KMS-11 (cell line): ENCODE measurements around the gene EPHB1.

Source experiments
- H2AFZ ChIP-seq: fragments of 200-600 bp; sonication (generic); 2 replicates; pipeline ENCODE4 v1.6.1; 2016; ENCODE audit warnings: antibody characterized with exemption, mixed run types, low read depth
- H3K27ac ChIP-seq: fragments of 200-600 bp; sonication (generic); 2 replicates; pipeline ENCODE4 v1.6.1; 2016; ENCODE audit warnings: mild to moderate bottlenecking, mixed run types
- H3K27me3 ChIP-seq: fragments of 200-600 bp; sonication (generic); 2 replicates; pipeline ENCODE4 v1.6.1; 2017; ENCODE audit warnings: mild to moderate bottlenecking, low read depth, mixed run types, moderate library complexity; ENCODE audit not compliant: insufficient read depth
- H3K36me3 ChIP-seq: fragments of 200-600 bp; sonication (generic); 2 replicates; pipeline ENCODE4 v1.6.1; 2017; ENCODE audit warnings: mild to moderate bottlenecking, mixed run types; ENCODE audit not compliant: insufficient read depth
- H3K4me1 ChIP-seq: fragments of 200-600 bp; sonication (generic); 2 replicates; pipeline ENCODE4 v1.6.1; 2016; ENCODE audit warnings: mild to moderate bottlenecking, low read depth, mixed run types; ENCODE audit not compliant: poor library complexity, severe bottlenecking
- H3K4me2 ChIP-seq: fragments of 200-600 bp; sonication (generic); 2 replicates; pipeline ENCODE4 v1.7.0; 2016; ENCODE audit warnings: mild to moderate bottlenecking, mixed run types
- H3K4me3 ChIP-seq: fragments of 200-600 bp; sonication (generic); IDR thresholded peaks from 2 replicates; pipeline ENCODE4 v1.6.1; 2017; ENCODE audit warnings: low read depth, low read length, mixed read lengths; ENCODE audit not compliant: insufficient read depth
- H3K79me2 ChIP-seq: fragments of 200-600 bp; sonication (generic); 2 replicates; pipeline ENCODE4 v1.6.1; 2016; ENCODE audit warnings: low read depth, mixed run types; ENCODE audit not compliant: insufficient read depth
- H3K9ac ChIP-seq: fragments of 200-600 bp; sonication (generic); 2 replicates; pipeline ENCODE4 v1.6.1; 2016; ENCODE audit warnings: mild to moderate bottlenecking, mixed run types
- H4K20me1 ChIP-seq: fragments of 200-600 bp; sonication (generic); 2 replicates; pipeline ENCODE4 v1.6.1; 2016; ENCODE audit warnings: mild to moderate bottlenecking, mixed run types; ENCODE audit not compliant: insufficient read depth
- CTCF ChIP-seq: fragments of 200-600 bp; sonication (generic); conservative IDR thresholded peaks from 2 replicates; pipeline ENCODE4 v1.6.1; 2017; ENCODE audit warnings: low read depth, mild to moderate bottlenecking, antibody characterized with exemption, low read length, moderate library complexity, mixed read lengths

The EPHB1 gene

GRCh38 chr3:134804508-134805480 lies 9.7 kb downstream of the EPHB1 start:
- H3K9ac ChIP-seq, result no peak overlapping the region
- no peak overlapping the region for H2AFZ ChIP-seq
- no peaks in the 10 kb centered on the region for H3K27me3 ChIP-seq
- H3K4me1 ChIP-seq, result peaks cover 11% of the 10 kb centered on the region
- H4K20me1 ChIP-seq, result no peaks in the 10 kb centered on the region
- no peak for TF ChIP-seq CTCF
- H3K36me3 ChIP-seq, result no peaks in the 10 kb centered on the region
- H3K79me2 ChIP-seq, result no peaks in the 10 kb centered on the region
- no peak overlapping the region for H3K4me2 ChIP-seq
- no peak overlapping the region for H3K4me3 ChIP-seq
- no peak overlapping the region for H3K27ac ChIP-seq

- H3K4me3 ChIP-seq, result no peak overlapping the region
- H3K9ac ChIP-seq, result no peak overlapping the region
- H3K4me2 ChIP-seq, result no peak overlapping the region
- no peaks in the 10 kb centered on the region for H4K20me1 ChIP-seq
- H3K27ac ChIP-seq, result no peak overlapping the region
- H2AFZ ChIP-seq, result no peak overlapping the region
- no peak for TF ChIP-seq CTCF
- H3K36me3 ChIP-seq, result no peaks in the 10 kb centered on the region
- H3K27me3 ChIP-seq, result no peaks in the 10 kb centered on the region
- no peaks in the 10 kb centered on the region for H3K79me2 ChIP-seq
- H3K4me1 ChIP-seq, result peaks cover 11% of the 10 kb centered on the region
Observed at GRCh38 chr3:134807189-134807588, 12.1 kb downstream of the EPHB1 start.

DNA sequence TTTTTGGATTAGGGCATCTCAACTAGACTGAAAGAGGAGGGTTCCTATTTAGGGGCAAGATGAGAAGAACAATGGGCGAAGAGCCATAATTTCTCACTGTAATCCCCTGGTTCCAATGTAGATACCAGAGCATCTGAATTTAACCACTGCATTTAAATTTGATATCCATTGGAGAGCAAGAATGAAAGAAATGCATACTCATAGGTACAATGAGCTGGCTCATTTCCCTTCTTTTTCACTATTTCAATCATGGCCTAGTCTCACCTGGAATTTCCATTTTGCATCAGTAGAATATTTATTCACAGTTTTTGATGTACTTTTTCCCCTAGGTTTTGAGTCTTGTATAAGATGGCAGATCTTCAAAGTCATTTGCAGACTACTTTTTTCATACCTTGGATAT lies 13.8 kb downstream of the EPHB1 start:
- no peak overlapping the region for H3K4me2 ChIP-seq
- no peak for TF ChIP-seq CTCF
- H3K79me2 ChIP-seq, result no peaks in the 10 kb centered on the region
- no peaks in the 10 kb centered on the region for H3K4me1 ChIP-seq
- no peak overlapping the region for H3K9ac ChIP-seq
- H4K20me1 ChIP-seq, result no peaks in the 10 kb centered on the region
- no peak overlapping the region for H3K27ac ChIP-seq
- H3K36me3 ChIP-seq, result no peaks in the 10 kb centered on the region
- H2AFZ ChIP-seq, result no peak overlapping the region
- H3K4me3 ChIP-seq, result no peak overlapping the region
- H3K27me3 ChIP-seq, result no peaks in the 10 kb centered on the region

GRCh38 chr3:134809427-134810051 lies 14.5 kb downstream of the EPHB1 start:
- H3K4me1 ChIP-seq, result no peaks in the 10 kb centered on the region
- H3K79me2 ChIP-seq, result no peaks in the 10 kb centered on the region
- H4K20me1 ChIP-seq, result no peaks in the 10 kb centered on the region
- no peaks in the 10 kb centered on the region for H3K27me3 ChIP-seq
- H3K4me3 ChIP-seq, result no peak overlapping the region
- H3K4me2 ChIP-seq, result no peak overlapping the region
- H3K36me3 ChIP-seq, result no peaks in the 10 kb centered on the region
- no peak overlapping the region for H3K27ac ChIP-seq
- no peak for TF ChIP-seq CTCF
- H2AFZ ChIP-seq, result no peak overlapping the region
- H3K9ac ChIP-seq, result no peak overlapping the region
